Activated CD4-positive, alpha-beta T cell treated with anti-CD3 and anti-CD28 coated beads for 36 hours (primary cell): ENCODE measurements around the gene AFAP1. TPM values are rescaled to one million over a fixed set of nuclear protein-coding genes. Genes with fewer than 3 reads are reported as not detected.

Source experiments
- ATAC-seq: fragments of 200-7000 bp; cut with Tn5 transposase; one replicate; pipeline ENCODE4 v1.10.0; 2021; ENCODE audit warnings: mild to moderate bottlenecking, moderate library complexity
- CTCF ChIA-PET: fragments of 350-600 bp; sonication (Branson Sonifier 250); formaldehyde crosslinking; loops from one replicate; lab custom pipeline; 2021; ENCODE audit warnings: antibody characterized with exemption; lab: Charles Lee
- POLR2A ChIA-PET: fragments of 350-600 bp; sonication (Branson Sonifier 250); formaldehyde crosslinking; loops from one replicate; lab custom pipeline; 2021; ENCODE audit warnings: antibody characterized with exemption, inconsistent platforms; lab: Charles Lee
- DNase-seq: peaks from one replicate; pipeline ENCODE4 v3.0.0-alpha.2; 2020
- H3K27ac Mint-ChIP-seq: one replicate; pipeline ENCODE4 v1.8.0; 2021; ENCODE audit warnings: mixed read lengths
- H3K27me3 Mint-ChIP-seq: one replicate; pipeline ENCODE4 v1.8.0; 2021; ENCODE audit warnings: mixed read lengths
- H3K36me3 Mint-ChIP-seq: one replicate; pipeline ENCODE4 v1.8.0; 2021; ENCODE audit warnings: low read depth, mixed read lengths
- H3K4me1 Mint-ChIP-seq: one replicate; pipeline ENCODE4 v1.8.0; 2021; ENCODE audit warnings: mixed read lengths
- H3K4me3 Mint-ChIP-seq: one replicate; pipeline ENCODE4 v1.8.0; 2021; ENCODE audit warnings: mild to moderate bottlenecking, moderate library complexity, mixed read lengths
- H3K9me3 Mint-ChIP-seq: one replicate; pipeline ENCODE4 v1.8.0; 2021; ENCODE audit warnings: low read depth, mixed read lengths
- intact Hi-C, 2 experiments: fragments of 100-400 bp; cut with DNase I in 1 of 2; cut with micrococcal nuclease in 1 of 2; formaldehyde crosslinking; loops; one replicate each; pipeline versions ENCODE4 v1.14.2 to v1.15.1; 2022 to 2024; cut with DNase I, micrococcal nuclease
- total RNA-seq, 2 experiments: library from RNA; stranded (reverse); gene quantifications; one replicate each; pipeline ENCODE4 v1.2.3, GENCODE V29; 2021

AFAP1 gene
- total RNA-seq, 2 experiments from 2014 or later, result 27.1 to 27.2 TPM

DNA sequence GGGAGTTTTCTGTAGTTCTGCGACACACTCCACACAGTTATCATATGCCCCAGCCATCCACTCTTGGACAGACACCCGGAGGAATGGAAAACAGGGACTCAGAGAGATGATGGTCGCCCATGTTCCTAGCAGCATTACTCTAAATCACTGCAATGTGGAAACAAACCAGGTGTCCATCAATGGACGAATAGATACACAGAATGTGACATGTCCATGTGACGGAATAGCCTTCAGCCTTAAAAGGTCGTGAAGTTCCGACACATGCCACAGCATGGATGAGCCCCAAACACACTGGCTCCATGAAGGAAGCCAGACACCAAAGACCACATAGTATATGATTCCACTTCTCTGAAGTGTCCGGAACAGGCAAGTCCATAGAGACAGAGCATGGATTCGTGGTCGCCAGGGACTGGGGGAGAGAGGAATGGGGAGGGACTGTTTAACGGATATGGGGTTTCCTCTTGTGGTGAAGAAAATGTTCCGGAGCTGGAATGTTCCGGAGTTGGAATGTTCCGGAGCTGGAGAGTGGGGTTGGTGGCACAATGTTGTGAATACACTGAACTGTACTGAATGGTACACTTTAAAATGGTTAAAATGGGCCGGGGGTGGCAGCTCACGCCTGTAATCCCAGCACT, 28.7 kb upstream of the AFAP1 start:
- Mint-ChIP-seq H3K9me3 (no peaks in the 10 kb centered on the region), H3K4me3 (no peak overlapping the region), H3K36me3 (peaks cover 12% of the 10 kb centered on the region), H3K27ac (peak overlapping the region; percentile 65), H3K4me1 (peaks cover 71% of the 10 kb centered on the region), H3K27me3 (no peaks in the 10 kb centered on the region)
- ChIA-PET POLR2A (no interaction called here), CTCF (interaction anchor here (0.7 to 3.3 kb wide), 4 partner anchors 9 to 163 kb away, joined by 3 to 11 read pairs (median 4); no protein-coding TSS in a partner anchor)
- DNase-seq, result no peak
- intact Hi-C loops, result loop anchor here in 1 of 2 experiments (2.0 kb wide), 2 partner anchors 30 to 114 kb away; partner anchors contain the start of gene AFAP1
- ATAC-seq, result no peak

DNA sequence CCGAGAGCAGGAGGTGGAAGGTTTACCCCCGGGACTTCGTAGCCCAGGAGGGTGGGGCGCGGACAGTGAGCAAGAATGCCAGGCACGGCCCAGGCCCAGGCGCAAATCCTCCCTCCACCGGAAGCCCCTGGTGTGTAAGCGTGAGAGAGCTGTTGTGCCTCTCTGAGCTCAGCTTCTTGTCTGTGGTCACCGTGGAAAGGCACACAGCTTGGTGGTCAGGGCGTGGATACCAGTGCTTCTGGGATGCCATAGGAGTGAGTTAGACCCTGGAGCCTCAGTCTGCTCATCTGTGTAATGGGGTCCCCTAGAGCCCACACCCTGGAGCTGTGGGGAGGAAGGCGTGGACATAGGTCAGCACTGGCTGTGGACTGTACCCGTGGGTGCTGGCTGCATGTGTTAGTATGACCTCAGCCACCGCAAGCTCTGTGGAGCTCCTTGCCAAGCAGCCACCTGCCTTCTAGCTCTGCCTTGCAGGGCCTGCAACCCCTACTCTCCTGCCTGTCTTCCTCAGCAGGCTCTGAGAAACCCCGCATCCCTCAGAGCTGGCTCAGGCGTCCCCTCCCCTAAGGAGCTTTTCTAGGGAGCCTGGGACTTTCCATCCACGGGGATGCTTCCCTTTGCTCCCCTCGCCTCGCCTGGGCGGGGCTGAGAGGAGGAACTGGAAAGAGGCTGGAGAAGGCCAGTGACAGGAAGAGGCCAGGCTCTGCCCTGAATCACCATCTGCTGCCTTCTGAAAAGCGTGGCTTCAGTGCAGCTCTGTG, 28.0 kb upstream of the AFAP1 start:
- Mint-ChIP-seq H3K4me1 (peaks cover 71% of the 10 kb centered on the region), H3K27me3 (peaks cover under 1% of the 10 kb centered on the region), H3K36me3 (peaks cover 11% of the 10 kb centered on the region), H3K4me3 (no peak overlapping the region), H3K9me3 (no peaks in the 10 kb centered on the region), H3K27ac (peak overlapping the region; percentile 22)
- intact Hi-C loops, result loop anchor here in 1 of 2 experiments (2.0 kb wide), 2 partner anchors 29 to 113 kb away; partner anchors contain the start of gene AFAP1
- ATAC-seq, result no peak
- peak; percentile 36 for DNase-seq
- CTCF ChIA-PET, result interaction anchor here (1.6 kb wide), 1 partner anchor 163 kb away, joined by 6 read pairs; no protein-coding TSS in a partner anchor
- POLR2A ChIA-PET, result no interaction called here

GRCh38 chr4:7967063-7967440, 27.4 kb upstream of the AFAP1 start:
- ATAC-seq (no peak), DNase-seq (no peak)
- CTCF ChIA-PET, result no interaction called here
- Mint-ChIP-seq H3K27ac (no peak overlapping the region), H3K9me3 (no peaks in the 10 kb centered on the region), H3K4me1 (peaks cover 67% of the 10 kb centered on the region), H3K36me3 (peaks cover 5% of the 10 kb centered on the region), H3K27me3 (peaks cover 3% of the 10 kb centered on the region), H3K4me3 (no peak overlapping the region)
- POLR2A ChIA-PET, result no interaction called here
- intact Hi-C loops, result no loop called here

GRCh38 chr4:7966281-7967062, 26.8 kb upstream of the AFAP1 start:
- no peak overlapping the region for H3K4me3 Mint-ChIP-seq
- intact Hi-C loops, result no loop called here
- H3K27ac Mint-ChIP-seq, result no peak overlapping the region
- DNase-seq, result no peak
- CTCF ChIA-PET, result interaction anchor here (0.7 kb wide), 1 partner anchor 40 kb away, joined by 3 read pairs; no protein-coding TSS in a partner anchor
- H3K27me3 Mint-ChIP-seq, result peaks cover 3% of the 10 kb centered on the region
- H3K4me1 Mint-ChIP-seq, result peaks cover 69% of the 10 kb centered on the region
- POLR2A ChIA-PET, result no interaction called here
- H3K9me3 Mint-ChIP-seq, result no peaks in the 10 kb centered on the region
- no peak for ATAC-seq
- H3K36me3 Mint-ChIP-seq, result peaks cover 5% of the 10 kb centered on the region

- intact Hi-C loops, result loop anchor here in 1 of 2 experiments (5.0 kb wide), 1 partner anchor 108 kb away; no protein-coding TSS in a partner anchor
- ChIA-PET POLR2A (interaction anchor here (1.5 kb wide), 1 partner anchor 26 kb away, joined by 4 read pairs; the partner anchor contains the start of gene AFAP1), CTCF (interaction anchor here (0.6 kb wide), 1 partner anchor 42 kb away, joined by 3 read pairs; no protein-coding TSS in a partner anchor)
- ATAC-seq (no peak), DNase-seq (peak; percentile 57)
- no peaks in the 10 kb centered on the region for H3K9me3 Mint-ChIP-seq
- peak overlapping the region; percentile 79 for H3K27ac Mint-ChIP-seq
- peaks cover 3% of the 10 kb centered on the region for H3K27me3 Mint-ChIP-seq
- no peak overlapping the region for H3K4me3 Mint-ChIP-seq
- peaks cover 72% of the 10 kb centered on the region for H3K4me1 Mint-ChIP-seq
- H3K36me3 Mint-ChIP-seq, result peaks cover under 1% of the 10 kb centered on the region
These were observed 25.4 kb upstream of the AFAP1 start for GRCh38 chr4:7964890-7965662.

DNA sequence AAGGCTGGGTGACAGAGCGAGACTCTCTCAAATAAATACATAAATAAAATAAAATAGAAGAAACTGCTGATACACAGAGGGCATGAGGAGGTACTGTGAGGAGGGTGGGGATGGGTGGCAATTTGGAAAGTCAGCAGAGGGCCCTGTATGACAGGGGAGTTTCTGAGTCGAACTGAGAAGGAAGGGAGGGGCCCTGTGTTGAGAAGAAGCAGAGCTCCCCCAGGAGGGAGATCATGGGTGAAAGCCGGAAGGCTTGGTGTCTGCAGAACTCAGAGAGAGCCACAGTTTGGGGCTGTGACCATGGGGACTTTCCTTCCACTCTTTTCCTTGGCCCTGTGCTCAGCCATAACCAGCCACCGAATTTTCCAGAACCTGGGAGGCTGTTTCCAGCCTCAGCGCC, 24.8 kb upstream of the AFAP1 start:
- peak; percentile 66 for DNase-seq
- no peak overlapping the region for H3K4me3 Mint-ChIP-seq
- POLR2A ChIA-PET, result interaction anchor here (1.5 kb wide), 1 partner anchor 25 kb away, joined by 4 read pairs; the partner anchor contains the start of gene AFAP1
- CTCF ChIA-PET, result no interaction called here
- H3K36me3 Mint-ChIP-seq, result no peaks in the 10 kb centered on the region
- peaks cover 69% of the 10 kb centered on the region for H3K4me1 Mint-ChIP-seq
- H3K9me3 Mint-ChIP-seq, result no peaks in the 10 kb centered on the region
- peak overlapping the region; percentile 59 for H3K27ac Mint-ChIP-seq
- intact Hi-C loops, result loop anchor here in 1 of 2 experiments (5.0 kb wide), 1 partner anchor 107 kb away; no protein-coding TSS in a partner anchor
- ATAC-seq, result peak; percentile 50
- peaks cover 3% of the 10 kb centered on the region for H3K27me3 Mint-ChIP-seq

DNA sequence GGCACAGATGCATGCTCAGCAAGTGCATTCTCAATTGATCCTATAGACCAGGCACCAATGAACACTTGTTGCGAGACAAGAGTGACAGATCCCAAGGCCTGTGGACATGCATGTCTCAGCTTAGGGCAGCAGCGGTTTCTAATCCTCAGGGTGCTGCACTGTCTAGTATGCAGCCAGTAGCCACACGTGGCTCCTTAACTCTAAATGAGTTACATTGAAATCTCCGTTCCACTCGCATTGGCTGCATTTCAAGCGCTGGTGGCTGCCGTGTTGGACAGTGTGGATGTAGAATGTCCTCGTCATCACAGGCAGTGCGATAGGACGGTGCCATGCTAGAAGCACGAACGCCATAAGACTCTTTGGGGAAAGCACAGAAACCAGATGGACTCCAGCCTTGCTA, 24.0 kb upstream of the AFAP1 start:
- Mint-ChIP-seq H3K36me3 (no peaks in the 10 kb centered on the region), H3K27me3 (peaks cover 3% of the 10 kb centered on the region), H3K27ac (peak overlapping the region; percentile 66), H3K9me3 (no peaks in the 10 kb centered on the region), H3K4me1 (peaks cover 67% of the 10 kb centered on the region), H3K4me3 (no peak overlapping the region)
- DNase-seq (no peak), ATAC-seq (no peak)
- ChIA-PET CTCF (interaction anchor here (0.6 to 0.7 kb wide), 2 partner anchors 21 to 142 kb away, joined by 3 to 8 read pairs; no protein-coding TSS in a partner anchor), POLR2A (no interaction called here)
- intact Hi-C loops, result loop anchor here in 1 of 2 experiments (5.0 kb wide), 1 partner anchor 106 kb away; no protein-coding TSS in a partner anchor

DNA sequence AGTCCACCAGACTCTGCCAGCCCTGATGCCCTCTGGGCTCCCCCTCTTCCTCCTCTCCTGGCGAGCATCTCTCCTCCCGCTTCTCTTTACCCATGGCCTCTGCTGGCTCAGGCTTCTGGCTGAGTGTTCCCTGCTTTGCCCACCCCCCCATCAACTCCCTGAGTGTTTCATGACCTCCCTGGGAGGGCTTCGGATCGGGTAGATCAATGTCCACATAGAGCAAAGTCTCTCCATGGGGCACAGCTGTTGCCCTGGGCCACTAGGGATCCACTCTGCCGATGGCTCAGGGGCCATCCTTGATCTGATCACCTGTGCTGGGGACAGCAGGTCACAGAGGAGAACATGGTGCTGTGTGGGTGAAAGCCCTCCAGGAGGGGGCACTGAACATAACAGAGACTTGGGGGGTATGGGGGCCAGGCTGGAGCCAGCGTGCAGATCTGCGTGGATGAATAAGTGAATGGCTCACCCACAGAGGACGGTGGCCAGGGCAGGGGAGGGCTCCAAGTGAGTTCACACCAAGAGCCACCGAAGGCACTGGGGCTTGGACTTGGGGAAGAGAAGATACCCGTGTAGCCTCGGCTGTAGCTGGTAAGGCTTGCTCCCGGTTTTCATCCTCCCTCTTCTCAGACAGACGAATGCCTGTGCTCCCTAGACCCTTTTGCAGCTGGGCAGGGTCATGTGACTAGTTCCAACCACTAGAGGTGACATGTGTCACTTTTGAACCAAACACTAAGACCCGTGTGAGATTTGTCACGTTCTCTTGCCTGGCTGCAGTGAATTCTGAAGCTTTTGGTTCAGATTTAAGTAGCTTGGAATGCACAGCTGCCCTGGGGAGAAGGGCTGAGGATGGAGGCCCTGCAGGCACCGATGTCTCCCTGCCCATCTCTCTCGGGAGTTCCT, 23.2 kb upstream of the AFAP1 start:
- Mint-ChIP-seq H3K4me1 (peaks cover 62% of the 10 kb centered on the region), H3K9me3 (no peaks in the 10 kb centered on the region), H3K27me3 (peaks cover 3% of the 10 kb centered on the region), H3K27ac (peak overlapping the region; percentile 27), H3K4me3 (no peak overlapping the region), H3K36me3 (no peaks in the 10 kb centered on the region)
- ChIA-PET CTCF (interaction anchor here (0.6 to 0.7 kb wide), 2 partner anchors 20 to 141 kb away, joined by 3 to 8 read pairs; no protein-coding TSS in a partner anchor), POLR2A (no interaction called here)
- DNase-seq, result no peak
- no peak for ATAC-seq
- intact Hi-C loops, result loop anchor here in 1 of 2 experiments (5.0 kb wide), 1 partner anchor 106 kb away; no protein-coding TSS in a partner anchor

DNA sequence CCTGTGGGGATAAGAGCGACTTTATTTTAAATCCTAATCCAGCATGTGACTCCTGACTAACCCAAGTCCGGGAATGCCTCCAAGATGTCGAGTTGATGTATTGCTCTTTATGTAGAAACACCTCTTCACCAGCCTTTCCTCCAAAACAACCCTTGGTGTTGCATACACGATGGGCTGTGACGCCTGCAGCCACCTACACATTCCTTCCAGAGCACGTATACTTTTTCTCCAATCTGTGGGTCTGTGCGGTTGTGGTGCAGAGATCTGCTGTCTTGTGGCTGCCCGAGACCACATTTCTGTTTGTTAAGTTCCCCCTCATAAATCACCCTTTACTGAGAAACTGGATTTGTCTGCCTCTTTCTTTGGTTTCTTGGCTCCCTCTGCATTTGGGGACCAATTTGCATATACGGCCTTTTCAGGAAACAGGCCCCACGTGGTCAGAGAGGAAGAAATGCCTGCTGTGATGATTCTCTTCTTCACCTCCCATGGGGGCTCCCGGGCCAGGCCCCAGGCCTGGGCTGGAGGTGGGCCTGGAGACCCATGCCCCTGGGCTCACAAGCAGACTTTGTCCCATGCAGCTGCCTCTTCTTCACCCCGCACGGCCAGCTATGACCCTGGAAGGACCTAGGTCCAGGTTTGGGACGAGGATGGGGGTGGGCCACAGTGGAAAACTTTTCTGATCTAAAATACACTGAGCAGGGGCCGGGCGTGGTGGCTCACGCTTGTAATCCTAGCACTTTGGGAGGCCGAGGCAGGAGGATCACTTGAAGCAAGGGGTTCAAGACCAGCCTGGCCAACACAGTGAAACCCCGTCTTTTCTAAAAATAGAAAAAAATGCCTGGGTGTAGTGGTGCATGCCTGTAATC, 21.4 kb upstream of the AFAP1 start:
- DNase-seq, result peak; percentile 91
- Mint-ChIP-seq H3K27ac (peak overlapping the region; percentile 91), H3K4me3 (peak overlapping the region; percentile 51), H3K9me3 (no peaks in the 10 kb centered on the region), H3K36me3 (no peaks in the 10 kb centered on the region), H3K27me3 (peaks cover 5% of the 10 kb centered on the region), H3K4me1 (peaks cover 62% of the 10 kb centered on the region)
- intact Hi-C loops, result loop anchor here (1.0 to 5.0 kb wide), 8 partner anchors 8 to 858 kb away; partner anchors contain the start of gene AFAP1 (in 2 of the 2)
- ChIA-PET POLR2A (interaction anchor here (0.6 to 2.0 kb wide), 4 partner anchors 10 to 190 kb away, joined by 3 to 8 read pairs (median 4); partner anchors contain the start of gene AFAP1), CTCF (interaction anchor here (0.7 to 1.8 kb wide), 5 partner anchors 12 to 159 kb away, joined by 3 to 6 read pairs (median 4); no protein-coding TSS in a partner anchor)
- ATAC-seq, result peak; percentile 73
